Stimulated activated CD4-positive, alpha-beta T cell treated with anti-CD3 and anti-CD28 coated beads, Interleukin-2, amount 100 ng/mL, for 48 hours (primary cell): Measurements from ENCODE around the gene PRKCH.

Source experiments
- DNase-seq, 2 donors: peaks; one replicate each; pipeline ENCODE4 v3.0.0-alpha.2; 2020

Gene PRKCH

DNA sequence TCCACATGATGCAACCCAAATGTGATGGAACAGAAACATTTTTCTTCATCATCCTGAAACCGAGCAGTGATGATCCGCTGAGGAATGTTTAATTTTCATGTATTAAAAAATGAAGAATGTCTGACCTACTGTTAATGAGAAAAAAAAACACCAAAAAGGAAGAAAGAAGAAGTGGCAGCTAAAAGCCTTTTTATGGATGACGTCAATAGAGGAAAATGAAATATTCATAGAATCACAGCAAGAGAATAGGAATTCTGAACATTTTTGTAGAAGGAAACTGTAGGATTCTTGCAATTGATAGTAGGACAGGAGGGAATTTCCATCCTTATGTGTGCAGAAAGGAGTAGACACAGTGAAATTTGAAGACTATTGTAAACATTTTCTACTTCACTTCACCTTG lies 112.9 kb downstream of the PRKCH start:
- DNase-seq, result no peak

DNA sequence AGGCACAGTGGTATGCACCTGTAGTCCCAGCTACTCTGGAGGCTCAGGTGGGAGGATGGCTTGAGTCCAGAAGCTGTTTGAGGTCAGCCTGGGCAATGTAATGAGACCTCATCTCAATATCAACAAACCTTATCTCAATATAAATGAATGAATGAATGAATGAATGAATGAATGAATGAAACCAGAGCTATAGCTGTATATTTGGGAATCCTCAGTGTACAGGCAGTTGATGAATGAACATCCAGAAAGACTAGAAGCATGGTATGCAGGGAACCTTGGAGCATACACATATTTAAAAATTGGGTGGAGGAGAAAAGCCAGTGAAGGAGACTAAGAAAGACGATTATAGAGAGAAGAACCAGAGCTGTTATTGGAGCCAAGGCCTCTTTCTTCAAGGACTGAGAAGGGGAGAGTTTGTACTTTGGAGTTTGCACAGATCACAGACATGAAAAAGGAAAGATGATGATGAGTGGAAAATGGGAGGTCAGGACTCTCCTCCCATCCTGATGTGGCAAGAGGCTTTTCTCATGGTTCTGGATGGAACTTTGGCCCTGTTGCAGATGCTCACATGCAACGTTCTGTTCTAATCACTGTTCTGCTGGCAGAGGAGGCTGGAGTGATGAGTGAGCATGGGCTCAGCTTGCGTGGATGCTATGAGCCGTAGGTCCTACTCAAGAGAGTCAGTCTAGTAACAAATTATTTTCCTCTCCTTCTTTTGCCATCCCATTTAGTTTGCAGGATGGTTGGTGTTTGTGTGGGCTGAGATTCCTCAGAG lies 114.4 kb downstream of the PRKCH start:
- DNase-seq, result no peak

DNA sequence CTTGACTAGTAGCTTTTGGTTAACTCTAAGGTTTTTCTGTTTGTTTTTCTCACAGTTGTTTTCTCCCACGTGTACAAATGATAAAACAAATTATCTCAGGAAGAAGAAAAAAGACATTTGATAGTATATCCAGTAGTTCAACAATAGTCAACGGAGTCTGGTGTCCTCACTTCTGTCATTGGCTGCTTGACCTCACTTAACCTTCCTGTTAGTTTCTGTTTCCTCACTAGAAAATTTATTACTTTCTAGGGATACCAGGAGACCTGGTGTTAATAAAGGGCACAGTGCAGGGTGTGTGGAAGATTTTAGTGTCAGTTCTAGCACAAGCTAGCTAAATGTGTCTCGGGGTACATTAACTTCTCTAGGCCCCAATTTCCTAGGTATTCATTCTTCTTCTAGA lies 116.0 kb downstream of the PRKCH start:
- DNase-seq, result no peak

DNA sequence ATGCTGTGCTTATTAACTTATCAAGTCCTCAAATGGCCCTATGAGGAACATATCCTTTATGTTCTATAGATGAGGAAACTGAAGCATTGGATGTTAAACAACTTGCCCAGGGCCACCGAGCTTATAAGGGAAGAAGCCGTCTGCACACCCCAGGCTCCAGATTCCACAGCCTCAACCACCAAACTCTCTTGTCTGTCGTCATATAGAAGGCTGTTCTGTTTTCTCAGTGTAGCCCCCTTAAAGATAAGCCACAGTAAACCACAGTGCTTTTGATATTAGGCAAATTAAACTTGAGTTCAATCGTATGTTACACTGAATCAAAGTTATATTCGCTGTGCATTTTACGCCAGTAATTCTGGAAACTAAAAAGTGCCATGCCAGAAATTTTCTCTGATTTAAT lies 116.7 kb downstream of the PRKCH start:
- no peak for DNase-seq

DNA sequence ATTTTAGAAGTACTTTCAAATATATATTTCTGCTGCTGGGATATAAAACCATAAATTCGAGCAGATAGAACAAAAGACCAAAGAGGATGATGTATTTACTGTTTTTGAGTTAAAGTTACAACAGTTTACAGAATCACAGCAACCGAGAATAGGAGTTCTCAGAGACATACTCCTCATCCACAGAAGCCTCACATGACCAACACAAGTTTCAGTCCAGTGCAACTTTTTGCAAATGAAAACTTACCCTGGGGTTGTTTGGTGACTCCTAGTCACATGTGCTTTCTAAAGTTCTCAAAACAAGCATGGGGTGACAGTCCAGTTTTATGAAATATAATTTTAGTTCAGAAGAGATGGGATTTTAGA lies 117.1 kb downstream of the PRKCH start:
- DNase-seq, result no peak

DNA sequence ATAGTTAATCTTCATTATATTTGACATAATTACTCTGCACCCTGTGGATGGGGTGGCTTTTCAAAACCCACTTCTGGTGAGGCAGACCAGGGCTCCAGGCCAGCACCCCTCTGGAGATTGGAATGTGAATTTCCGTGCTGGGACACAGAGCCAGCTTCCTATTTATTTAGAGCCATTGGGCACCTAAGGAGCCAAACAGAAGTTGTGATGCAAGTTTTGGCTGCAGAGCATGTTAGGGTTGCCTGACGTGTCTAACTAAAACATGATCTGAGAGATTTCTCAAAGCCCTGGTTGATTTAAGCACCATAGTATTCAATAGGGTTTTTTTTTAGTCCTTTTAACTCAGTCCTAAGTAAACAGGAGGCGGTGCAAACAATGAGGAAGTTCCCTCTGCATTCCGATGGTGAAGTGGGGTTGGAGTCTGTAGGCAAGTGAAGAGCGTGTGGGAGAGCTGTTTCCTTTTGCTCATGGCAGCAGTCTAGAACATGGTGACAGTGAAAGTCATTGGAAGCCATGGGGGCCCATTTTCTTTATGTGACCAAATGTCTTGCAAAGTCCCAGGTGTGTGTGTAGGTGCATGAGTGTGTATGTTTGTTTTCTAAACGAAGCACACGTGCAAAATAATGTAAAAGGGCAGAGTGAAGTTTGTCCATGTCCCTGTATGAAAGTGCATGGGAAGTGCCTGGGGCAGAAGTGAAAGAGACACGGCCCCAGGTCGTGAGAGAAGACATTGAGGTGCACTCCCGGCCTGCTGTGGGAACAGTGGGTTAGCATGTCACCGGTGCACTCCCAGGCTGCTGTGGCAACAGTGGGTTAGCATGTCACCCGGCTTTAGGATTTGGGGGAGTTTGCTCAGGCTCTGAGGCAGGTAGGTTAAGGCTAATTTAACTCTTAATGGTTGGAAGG lies 117.7 kb downstream of the PRKCH start:
- DNase-seq, result no peak

DNA sequence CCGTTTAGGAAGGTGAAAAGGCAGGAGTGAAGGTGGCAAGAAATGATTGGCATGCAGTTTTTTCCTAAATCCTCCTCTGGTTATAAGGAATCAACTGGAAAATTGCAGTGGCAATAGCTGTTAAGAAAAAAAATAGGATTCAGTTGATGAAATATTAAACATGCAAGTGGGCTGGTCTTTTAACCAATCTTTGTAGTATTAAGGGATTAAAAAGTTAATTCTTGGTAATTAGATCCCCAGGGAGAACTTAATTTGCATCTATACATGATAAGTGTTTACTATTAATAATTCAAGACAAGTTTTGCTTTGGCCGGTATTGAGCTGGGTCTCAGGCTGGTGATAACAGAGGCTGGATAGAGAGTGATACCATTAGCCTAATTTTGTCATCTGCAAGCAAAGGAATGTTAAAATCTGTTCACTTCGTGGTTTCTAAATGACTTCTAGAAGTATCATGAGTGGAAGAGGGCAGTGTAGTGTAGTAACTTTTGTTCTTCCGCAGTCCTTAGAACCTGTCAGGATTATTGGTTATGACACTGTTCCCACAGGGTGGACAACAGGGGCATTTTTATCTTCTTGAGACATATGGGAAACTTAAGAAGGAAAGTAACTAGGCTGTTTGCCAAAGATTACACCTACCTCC lies 118.5 kb downstream of the PRKCH start:
- DNase-seq, result no peak

DNA sequence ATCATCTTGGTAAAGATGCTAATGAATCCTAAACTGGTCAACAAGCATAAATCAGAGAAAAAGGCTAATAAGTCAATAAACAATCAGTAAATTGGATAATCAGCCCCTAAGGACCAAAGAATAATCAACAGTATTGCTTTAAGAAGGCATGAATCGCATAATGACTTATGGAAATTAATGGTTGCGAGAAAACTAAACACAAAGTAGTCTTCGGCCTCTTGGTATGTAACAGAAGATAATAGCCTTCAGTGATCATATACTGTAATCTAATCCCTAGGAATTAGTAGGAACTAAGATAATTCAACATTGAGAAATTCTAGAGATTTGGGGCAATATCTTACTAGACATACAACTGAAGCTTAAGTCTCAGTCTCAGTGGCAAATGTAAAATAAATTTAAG lies 122.1 kb downstream of the PRKCH start:
- DNase-seq, result no peak

DNA sequence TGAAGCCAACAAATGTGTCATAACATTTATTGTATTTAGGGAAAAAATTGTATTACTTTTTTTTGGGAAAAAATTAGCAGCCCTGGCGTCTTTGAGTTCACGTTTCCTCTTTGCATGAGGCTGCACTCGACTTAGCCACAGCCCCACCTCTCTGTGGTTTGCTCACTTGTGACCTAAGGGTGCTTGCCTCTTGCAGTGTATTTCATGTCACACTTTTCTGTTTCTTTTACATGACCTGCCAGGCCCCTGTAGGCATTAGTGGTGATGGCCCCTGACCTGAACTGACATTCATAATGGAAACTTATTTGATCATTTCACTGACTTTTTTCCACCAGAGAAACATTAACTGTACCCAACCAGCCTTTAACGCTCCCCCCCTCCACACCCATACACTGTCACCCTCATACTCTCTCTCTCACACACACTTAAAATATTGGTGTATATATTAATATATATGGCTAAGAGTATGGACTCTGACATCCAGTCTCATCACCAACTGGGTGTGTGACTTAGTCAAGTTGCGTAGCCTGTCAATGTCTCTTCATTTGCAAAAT lies 122.9 kb downstream of the PRKCH start:
- peak in 1 of 2 donors; percentile 35 for DNase-seq

DNA sequence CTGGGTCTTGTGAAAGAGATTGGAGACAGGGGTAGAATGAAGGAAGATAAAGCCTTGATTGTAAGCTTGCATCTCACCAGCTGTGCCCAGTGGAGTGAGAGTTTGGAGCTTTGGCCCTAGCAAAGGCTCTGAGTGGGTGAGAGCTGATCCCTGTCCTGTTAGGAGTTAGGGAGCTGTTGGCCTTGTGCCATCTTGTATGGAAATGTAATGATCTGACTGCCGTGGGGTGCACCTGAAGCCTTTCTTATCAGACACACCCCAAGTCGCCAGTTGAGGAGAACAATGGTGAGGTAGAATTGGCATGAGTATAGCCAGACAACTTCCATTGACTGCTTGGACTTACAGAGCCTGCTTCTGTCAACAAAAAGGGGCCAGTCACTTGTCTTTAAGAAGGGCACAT lies 130.1 kb downstream of the PRKCH start:
- DNase-seq, result no peak

DNA sequence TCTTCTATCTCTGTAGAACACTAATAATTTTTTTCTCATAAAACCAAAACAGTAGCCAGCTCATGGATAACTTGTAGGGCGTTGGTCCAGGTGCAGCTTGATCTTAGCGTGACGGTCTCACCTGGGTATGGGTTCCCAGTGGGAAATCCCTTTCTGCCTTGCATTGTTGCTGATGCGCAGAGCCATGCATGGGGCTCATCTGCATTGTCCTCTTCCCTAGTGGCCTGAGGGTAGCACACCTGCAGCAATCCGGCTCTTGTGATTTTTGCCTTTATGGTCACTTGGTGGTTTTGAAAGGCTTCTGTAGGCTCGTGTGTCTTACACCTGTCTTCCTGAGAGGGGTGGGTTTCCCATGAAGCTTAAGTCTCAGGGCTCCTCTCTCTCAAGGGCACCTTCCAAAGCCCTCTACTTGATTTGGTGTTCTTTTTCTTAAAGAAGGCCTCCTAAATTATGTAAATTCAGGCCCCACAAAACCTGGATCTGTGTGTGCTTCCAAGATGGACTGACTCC lies 130.6 kb downstream of the PRKCH start:
- DNase-seq, result no peak

DNA sequence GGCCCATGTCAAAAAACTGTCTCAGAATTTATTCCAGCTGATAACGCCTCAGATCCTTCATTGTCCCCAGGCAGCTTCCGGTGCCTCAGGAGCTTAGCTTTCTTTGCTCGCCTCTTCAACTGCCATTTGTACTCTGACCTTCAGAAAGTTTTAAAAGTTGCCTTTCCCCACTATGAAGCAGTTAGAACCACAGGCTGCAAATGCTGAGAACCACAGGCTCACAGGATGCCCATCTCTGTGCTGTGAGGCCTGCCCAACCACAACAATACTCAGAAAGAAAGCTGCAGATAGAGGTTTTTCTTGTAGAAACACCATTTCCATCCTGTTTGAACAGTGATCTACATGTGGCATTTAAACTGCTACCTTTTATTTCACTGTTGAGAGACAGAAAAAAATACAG lies 131.1 kb downstream of the PRKCH start:
- DNase-seq, result no peak

DNA sequence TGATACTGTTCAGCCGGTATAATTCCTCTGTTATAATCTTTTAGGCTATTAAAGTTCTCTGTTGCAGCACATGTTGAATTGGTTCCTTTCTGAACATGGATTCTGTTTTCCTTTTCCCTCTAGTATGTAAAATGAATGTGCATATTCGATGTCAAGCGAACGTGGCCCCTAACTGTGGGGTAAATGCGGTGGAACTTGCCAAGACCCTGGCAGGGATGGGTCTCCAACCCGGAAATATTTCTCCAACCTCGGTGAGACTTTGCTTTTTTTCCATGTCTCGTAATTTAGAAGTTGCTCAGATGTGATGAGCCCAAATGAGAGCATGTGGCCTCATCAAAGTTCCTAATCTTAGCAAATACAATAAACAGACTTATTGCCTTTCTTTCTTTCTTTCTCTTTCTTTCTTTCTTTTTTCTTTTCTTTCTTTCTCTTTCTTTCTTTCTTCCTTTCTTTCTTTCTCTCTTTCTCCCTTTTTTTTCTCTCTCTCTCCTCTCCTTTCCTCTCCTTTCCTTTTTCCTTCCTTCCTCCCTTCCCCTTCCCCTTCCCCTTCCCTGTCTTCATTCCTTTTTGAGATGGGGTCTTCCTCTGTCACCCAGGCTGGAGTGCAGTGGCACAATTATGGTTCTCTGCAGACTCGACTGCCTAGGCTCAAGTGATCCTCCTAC lies 131.9 kb downstream of the PRKCH start:
- DNase-seq, result no peak

DNA sequence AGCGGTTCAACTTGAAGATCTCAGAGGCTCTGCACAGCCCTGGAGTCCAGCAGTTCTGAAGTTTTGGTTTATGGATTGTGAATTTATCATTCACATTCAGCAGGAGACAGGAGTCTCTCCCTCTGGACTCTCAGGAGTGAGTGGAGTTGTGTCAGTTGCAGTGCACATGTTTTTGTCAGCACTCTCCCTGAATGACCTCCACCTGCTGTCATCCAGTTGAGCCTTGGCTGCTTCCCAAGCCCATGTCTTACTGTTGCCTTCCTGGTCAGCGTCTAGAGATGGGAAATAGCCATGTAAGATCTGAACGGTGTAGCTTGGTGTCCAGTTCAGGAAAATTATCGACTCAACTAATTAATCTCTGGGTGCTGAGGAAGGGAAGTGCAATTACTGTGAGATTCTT lies 133.2 kb downstream of the PRKCH start:
- DNase-seq, result no peak

DNA sequence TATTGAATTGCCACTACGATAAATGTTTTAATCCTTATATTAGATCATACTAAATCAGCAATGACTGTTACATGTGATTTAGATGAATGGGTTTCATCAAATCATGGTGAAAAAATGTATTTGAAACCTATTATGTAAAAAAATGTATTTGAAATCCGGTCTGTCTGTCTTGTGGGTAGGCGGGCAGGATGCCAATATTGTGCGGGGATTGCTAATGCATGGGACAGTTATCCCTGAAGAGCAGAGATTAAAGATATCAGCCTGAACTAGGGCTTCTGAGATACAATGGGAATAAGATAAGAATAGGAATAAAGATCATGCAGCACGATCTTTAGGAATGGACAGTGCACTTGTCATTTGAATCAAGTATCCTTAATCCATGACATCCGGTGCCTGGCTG lies 134.0 kb downstream of the PRKCH start:
- no peak for DNase-seq

DNA sequence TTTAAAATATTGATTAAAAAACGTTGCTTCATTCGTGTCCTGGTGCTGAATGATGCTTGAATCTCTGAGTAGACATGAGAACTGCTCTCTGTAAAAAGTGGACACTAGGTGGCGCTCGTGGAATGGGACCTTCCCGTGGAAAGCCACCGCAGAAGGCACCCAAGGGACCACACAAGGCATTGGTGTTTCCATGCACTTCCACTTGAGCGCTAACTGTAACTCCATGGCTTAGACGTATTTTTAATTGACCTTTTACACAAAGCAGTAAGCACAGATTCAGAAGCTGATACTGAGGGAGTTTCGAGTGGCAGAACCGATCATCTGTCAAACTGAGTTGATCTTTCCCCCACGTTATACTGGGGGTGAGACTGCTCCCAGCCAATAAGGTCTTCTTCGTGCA lies 135.3 kb downstream of the PRKCH start:
- DNase-seq, result peak; percentile 85 to 89

DNA sequence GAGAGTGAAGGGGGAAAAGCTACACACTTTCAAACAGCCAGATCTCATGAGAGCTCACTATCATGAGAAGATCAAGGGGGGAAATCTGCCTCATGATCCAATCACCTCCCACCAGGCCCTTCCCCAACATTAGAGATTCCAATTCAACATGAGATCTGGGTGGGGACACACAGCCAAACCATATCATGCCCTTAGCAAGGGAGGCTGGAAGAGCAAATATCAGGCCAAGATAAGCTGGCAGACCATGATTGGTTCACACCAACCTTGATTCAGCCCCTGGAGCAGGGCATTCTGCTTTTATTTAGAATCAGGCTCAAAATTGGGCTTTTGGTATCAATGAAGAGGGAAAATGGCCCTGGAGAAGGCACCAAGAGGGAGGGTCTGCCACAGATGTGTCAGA lies 137.4 kb downstream of the PRKCH start:
- no peak for DNase-seq

DNA sequence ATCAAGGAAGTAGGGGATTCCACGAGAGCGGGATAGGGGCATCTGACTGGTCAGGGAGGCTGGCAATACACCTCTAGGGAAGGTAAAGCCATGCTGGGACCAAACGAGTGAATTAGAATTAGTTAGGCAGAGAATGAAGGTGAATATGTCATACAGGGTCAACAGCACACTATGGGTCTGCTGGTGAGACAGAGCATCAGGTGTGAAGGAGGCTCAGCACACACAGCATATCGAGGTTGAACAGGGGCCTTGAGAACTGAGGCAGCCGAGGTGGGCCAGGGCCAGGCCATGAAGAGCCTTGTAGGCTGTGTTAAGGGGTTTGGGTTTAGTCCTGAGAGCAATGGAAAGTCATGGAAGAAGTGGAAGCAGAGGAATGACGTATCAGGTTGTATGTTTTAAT lies 137.8 kb downstream of the PRKCH start:
- DNase-seq, result no peak

DNA sequence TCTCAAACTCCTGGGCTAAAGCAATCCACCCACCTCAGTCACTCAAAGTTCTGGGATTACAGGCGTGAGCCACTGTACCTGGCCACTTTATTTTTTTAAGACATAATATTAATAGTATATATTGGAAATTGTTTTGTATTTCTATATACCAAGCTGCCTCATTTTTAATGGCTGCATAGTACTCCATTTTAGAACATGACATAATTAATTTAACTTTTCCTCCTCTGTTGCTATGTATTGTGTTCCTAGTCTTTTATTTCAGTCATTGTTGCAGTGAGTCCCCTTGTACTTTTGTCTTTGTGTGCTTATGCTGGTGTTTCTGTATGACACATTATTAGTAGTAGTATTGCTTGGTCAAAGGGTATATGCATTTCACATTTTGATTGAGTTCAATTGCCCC lies 138.7 kb downstream of the PRKCH start:
- DNase-seq, result no peak

DNA sequence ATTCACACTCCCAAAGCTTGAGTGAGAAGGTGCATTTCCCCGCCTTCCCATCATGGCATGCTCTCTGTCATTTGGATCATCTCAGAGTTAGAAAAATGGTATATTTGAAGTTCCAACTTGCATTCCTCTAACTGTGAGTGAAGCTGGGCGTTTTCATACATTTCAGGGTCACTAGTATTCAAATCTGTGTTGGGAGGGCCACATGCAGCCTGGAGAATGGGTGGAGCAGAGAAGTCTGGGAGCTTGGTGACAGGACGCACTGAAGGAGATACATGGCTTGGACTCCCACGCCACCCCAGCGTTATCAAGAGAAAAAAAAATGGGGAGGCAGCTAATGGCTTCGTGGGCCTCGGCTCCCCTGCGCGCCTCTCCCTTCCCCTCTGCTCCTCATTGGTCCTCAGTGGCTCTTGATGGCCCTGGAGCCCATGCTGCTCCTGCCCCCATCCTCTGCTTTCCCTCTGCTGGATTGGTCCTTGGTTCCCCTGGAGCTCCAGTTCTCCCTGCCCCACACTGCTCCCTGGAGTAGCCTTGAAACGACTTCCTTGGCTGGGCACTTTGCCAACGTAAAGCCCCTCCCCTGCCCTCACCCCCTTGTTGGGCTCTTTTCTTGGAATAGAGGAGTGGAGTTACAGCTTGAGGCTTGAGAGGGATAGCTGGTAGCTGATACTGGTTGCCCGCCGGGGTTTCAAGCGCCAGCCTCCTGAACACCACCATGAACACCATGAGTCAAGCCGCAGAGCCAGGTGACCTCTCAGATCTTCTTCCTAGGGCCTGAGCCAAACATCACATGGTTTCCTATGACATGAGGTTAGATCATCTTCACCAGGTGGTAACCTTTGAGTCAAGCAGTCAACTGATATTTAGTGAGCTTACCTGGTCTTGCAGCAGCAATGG lies 139.6 kb downstream of the PRKCH start:
- no peak for DNase-seq

DNA sequence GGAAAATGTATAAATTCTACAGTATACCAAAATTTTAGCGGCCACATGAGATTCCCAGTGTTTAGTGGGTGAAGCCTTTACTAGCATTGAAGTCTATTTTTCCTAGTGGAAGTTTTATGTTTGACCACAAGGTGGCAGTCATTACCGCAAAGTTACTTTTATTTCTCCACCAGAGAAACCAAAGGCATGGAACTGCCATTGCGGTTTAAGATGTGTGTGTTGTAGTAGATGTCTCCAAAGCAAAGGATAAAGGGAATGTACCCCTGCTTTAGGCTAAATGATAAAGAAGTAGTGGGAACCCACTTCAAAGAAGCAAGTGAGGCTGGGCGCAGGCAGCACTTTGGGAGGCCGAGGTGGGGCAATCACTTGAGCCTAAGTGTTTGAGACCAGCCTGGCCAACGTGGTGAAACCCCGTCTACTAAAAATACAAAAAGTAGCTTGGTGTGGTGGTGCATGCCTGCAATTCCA lies 140.5 kb downstream of the PRKCH start:
- DNase-seq, result no peak
